ENCODE data around the gene AAGAB.

Gene AAGAB

GRCh38 chr15:67187351-67187854 is 67.1 kb downstream of the AAGAB start:
- no peak for DNase-seq (ENCODE audit: low read depth in 2 of 2)

GRCh38 chr15:67186688-67187087 is 67.8 kb downstream of the AAGAB start:
- no peak for DNase-seq (ENCODE audit: low read depth in 2 of 2)

GRCh38 chr15:67186226-67186649 is 68.2 kb downstream of the AAGAB start:
- no peak for DNase-seq (ENCODE audit: low read depth in 2 of 2)

- no peak for DNase-seq (ENCODE audit: low read depth in 2 of 2)
These were observed 68.7 kb downstream of the AAGAB start for GRCh38 chr15:67185621-67186225.

- no peak for DNase-seq (ENCODE audit: low read depth in 2 of 2)
These were observed 69.4 kb downstream of the AAGAB start for GRCh38 chr15:67185051-67185450.

GRCh38 chr15:67184208-67184925 is 70.1 kb downstream of the AAGAB start:
- no peak for DNase-seq (ENCODE audit: low read depth in 2 of 2)

GRCh38 chr15:67183443-67184169 is 70.9 kb downstream of the AAGAB start:
- DNase-seq (ENCODE audit: low read depth in 2 of 2) = peak; percentile 78

GRCh38 chr15:67181221-67181639 is 73.2 kb downstream of the AAGAB start:
- no peak for DNase-seq (ENCODE audit: low read depth in 2 of 2)

GRCh38 chr15:67180514-67181191 is 73.8 kb downstream of the AAGAB start:
- no peak for DNase-seq (ENCODE audit: low read depth in 2 of 2)

GRCh38 chr15:67180035-67180434 is 74.4 kb downstream of the AAGAB start:
- DNase-seq (ENCODE audit: low read depth in 2 of 2) = no peak

GRCh38 chr15:67179411-67179995 is 75.0 kb downstream of the AAGAB start:
- no peak for DNase-seq (ENCODE audit: low read depth in 2 of 2)

- DNase-seq (ENCODE audit: low read depth in 2 of 2) = peak; percentile 87 to 88
These were observed 75.8 kb downstream of the AAGAB start for GRCh38 chr15:67178569-67179210.

- no peak for DNase-seq (ENCODE audit: low read depth in 2 of 2)
These were observed 76.7 kb downstream of the AAGAB start for GRCh38 chr15:67177752-67178151.

- DNase-seq (ENCODE audit: low read depth in 2 of 2) = no peak
These were observed 78.1 kb downstream of the AAGAB start for GRCh38 chr15:67176195-67176971.

- no peak for DNase-seq (ENCODE audit: low read depth in 2 of 2)
These were observed 78.8 kb downstream of the AAGAB start for GRCh38 chr15:67175643-67176071.

- DNase-seq (ENCODE audit: low read depth in 2 of 2) = no peak
These were observed 79.4 kb downstream of the AAGAB start for GRCh38 chr15:67174864-67175573.

GRCh38 chr15:67174446-67174845 is 80.0 kb downstream of the AAGAB start:
- DNase-seq (ENCODE audit: low read depth in 2 of 2) = no peak

GRCh38 chr15:67173786-67174185 is 80.7 kb downstream of the AAGAB start:
- DNase-seq (ENCODE audit: low read depth in 2 of 2) = no peak

GRCh38 chr15:67173005-67173404 is 81.5 kb downstream of the AAGAB start:
- no peak for DNase-seq (ENCODE audit: low read depth in 2 of 2)

- no peak for DNase-seq (ENCODE audit: low read depth in 2 of 2)
These were observed 82.3 kb downstream of the AAGAB start for GRCh38 chr15:67172172-67172571.
